ENCODE data around the gene CPLX1.

CPLX1 gene

DNA sequence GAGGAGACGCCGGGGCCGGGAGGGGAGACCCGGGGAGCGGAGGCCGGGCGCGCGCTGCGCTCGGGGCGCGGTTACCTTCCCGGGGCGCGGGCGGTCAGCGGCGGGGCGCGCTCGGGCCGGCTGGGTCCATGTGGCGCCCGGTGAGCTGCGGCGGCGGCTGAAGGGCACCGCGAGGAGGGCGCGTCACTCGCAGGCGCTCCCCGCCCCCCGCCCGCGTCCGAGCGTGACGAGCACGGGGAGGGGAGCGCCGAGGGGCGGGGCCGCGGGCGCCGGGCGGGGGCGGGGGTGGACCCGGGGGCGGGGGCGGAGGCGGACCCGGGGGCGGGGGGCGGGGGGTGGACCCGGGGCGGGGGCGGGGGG is at the start of gene CPLX1:
Gene CPLX1 (minus strand): TSS at position 159 of the 360 bp plus-strand sequence. CDS start 1,607 bp downstream, outside the sequence.
- DNase-seq = peak in 1 of 2 donors; percentile 25

DNA sequence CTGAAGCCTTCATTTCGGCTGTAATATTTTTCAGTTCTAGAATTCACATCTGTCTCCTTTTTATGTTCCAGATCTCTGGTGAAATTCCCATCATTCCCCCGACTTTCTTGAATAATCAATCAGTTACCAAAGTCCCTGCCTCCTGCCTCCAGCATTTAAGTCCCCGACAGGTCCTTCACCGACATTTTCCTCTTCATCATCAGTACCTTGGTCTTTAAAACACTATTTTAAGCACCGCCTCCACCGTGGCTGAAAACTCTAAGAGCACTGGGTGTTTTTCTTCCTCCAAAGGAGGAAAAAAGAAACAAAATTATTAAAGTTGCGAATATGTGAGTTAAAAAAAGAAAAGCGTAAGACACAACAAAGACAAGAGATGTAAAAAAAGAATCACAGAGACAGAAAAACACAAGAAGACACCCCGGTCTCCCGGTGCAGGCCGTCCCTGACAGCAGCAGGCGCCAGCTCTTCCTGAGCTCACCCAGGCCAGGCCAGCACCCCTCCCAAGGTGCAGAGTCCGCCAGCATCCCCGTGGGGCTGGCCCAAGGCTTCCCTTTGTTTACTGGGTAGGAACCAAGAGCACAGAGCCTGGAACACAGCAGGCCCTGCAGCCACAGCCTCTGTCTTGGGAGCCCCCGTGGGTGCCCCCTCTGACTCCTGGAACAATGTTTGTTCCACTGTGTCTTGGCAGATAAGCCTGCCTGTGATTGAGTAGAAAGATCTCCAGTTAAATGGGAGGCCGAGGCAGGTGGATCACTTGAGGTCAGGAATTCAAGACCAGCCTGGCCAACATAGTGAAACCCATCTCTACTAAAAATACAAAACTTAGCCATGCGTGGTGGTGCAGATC is 49.3 kb upstream of the CPLX1 start:
- no peak for DNase-seq

DNA sequence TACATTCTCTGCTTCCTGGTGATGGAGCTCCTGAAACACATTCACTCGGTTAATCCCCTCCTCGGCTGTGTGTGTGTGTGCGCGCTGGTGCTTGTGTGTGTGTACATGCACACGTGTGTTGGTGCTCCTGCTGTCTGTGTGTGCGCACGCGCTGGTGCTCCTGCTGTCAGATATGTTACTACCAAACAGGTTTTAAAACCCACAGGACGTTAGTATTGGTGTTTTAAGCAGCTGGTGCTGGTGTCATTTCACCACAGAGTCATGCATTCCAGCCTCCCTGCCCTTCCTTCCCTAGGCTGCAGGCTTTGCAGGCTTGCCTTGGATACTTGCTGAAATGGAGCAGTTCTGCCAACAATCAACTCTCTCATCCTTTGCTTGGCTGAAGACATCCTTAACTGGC is 48.1 kb upstream of the CPLX1 start:
- DNase-seq = no peak

DNA sequence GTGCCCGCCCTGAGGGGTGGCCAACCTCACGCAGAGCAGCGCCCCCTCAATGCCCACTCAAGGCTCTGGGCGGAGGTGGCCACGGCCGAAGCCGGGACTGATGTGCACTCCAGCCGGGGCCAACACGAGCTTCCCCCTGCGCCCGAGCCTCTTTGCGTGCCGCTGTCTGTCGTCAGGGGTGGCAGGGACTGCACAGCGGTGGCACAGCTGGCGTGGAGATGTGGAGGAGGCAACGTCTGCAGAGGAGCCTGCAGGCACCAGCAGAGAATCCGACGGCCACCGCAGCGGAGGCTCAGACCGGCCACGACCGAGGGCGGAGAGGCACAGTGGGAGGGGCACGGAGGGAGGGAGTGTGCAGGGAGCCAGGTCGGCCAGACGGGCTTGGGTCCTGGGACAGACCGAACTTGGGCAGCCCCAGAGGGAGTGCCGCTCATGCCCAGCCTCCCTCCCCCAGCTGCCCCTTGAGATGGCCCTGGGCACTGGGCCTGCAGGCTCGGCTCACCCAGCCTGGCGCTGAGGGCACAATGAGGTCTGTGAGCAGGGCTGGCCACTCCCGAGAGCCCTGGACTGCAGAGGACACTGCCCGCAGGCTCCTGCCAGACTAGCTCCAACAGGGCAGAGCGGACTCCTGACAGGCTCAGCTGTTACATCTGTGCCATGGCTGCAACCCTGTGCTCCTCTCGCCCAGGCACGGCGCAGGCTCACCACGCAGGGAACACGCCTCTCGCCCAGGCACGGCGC is 46.5 kb upstream of the CPLX1 start:
- no peak for DNase-seq

DNA sequence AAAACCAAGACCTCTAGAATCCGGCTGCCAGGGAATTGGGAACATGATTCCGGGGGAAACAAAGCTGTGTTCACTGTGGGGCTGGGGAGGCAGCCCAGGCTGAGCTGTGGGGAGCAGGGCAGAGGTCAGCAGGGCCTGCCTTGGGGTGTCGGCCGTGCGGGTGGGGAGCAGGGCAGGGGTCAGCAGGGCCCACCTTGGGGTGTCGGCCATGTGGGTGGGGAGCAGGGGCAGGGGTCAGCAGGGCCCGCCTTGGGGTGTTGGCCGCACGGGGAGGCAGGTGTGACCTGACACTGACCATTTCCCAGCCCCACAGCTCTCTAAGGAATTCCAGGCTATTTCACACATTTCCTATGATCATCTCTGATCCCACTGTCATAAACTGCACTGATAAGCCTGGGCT is 45.6 kb upstream of the CPLX1 start:
- no peak for DNase-seq

DNA sequence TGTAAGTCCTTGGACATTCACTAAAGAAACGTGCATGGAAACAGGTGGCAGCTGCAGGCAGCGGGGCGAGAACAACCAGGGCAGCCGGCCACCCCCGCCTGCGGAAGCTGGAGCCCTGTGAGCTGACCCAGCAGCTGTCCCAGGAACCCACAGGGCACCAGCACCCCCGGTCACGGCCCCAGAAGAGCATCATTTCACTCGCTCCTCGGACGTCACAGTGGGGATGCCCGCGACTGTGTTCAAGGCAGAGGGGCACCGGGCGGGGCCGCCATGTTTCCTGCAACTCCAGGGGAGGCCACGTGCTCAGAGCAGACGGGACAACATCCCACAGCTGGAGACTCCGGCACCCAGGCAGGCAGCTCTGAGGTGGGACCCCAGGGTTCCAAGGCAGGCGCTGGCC is 45.0 kb upstream of the CPLX1 start:
- no peak for DNase-seq

DNA sequence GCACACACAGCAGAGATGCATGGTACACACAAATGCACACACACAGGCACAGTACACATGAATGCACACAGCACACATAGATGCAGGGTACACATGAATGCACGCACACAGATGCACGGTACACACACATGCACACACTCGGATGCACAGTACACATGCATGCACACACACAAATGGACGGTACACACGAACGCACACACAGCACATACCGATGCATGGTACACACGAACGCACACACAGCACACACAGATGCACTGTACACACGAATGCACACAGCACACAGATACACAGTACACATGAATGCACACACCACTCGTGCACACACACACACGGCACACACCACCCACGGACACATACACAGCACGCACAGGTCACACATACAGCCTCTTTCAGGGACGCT is 43.8 kb upstream of the CPLX1 start:
- DNase-seq = no peak

DNA sequence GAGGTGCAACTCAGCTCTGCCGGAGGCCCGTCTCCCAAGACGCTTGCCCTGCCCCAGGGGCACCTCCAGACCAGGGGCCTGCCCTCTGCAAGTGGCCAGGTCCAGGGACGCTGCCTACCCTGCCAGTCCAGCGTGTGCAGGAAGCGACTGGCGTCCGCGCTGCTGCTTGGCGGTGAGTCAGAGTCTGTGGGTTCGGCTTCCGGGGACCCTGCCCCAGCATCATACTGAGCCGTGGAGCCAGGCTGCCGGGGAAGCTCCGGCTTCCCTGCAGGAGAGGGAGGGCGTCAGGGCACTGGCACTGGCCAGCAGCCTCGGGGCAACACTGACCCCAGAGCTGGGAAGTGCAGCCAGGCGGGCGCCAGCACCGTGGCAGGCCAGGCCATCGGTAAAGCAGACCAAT is 42.5 kb upstream of the CPLX1 start:
- DNase-seq = no peak

DNA sequence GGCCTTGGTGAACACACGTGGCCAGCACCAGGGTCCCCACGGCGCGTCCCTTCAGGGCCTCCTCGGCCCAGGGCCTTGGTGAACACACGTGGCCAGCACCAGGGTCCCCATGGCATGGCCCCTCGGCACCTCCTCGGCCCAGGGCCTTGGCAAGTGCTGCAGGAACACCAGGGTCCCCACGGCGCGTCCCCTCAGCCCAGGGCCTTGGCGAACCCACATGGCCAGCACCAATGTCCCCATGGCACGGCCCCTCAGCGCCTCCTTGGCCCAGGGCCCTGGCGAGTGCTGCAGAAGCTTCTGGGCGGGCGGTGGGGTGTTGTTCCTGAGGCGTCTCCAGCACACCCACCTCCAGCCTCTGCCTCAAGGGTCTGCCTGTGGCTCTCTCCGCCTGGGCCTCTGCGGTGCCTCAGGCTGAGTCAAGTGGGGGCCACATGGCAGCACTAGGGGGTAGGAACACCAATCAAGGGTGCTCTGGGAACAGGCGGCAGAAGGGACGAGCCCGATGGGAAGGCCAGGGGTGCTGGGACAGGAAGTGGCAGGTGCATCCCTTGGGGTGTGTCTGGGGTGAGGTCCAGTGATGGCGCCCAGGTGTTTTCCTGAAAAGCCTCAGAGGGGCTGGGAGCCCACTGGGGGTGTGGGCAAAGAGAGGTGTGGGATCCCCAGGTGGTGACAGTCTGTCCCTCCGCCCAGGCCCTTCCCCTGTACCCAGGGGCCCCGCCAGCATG is 41.8 kb upstream of the CPLX1 start:
- no peak for DNase-seq

DNA sequence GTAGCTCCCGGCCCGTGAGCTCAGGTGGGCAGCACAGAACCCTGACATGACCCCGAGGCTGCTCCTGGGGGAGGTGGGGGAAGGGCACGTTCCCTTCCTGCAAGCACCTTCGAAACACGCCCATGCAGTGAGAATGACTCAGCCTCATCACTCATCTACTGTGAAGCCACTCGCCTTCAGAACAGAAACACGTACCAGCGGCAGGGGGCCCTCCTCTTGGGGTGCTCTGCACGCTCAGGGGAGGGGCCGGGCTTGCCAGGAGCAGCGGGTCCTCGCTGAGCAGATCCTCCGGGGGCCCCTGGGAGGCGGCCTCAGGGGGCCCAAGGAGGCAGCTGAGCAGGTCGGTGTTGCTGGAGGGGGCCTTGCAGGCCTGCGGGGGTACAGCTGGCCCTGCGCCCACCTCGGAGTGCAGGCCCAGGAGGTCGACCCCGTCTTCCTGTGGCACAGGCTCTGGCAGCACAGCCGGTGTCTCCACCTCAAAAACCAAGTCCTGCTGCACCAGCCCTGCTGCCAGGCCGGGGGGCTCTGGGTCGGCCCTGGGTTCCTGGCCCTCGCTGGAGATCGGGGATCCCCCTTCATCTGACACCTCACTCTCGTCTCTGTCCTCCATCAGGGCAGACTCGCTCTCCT is 40.9 kb upstream of the CPLX1 start:
- DNase-seq = no peak

DNA sequence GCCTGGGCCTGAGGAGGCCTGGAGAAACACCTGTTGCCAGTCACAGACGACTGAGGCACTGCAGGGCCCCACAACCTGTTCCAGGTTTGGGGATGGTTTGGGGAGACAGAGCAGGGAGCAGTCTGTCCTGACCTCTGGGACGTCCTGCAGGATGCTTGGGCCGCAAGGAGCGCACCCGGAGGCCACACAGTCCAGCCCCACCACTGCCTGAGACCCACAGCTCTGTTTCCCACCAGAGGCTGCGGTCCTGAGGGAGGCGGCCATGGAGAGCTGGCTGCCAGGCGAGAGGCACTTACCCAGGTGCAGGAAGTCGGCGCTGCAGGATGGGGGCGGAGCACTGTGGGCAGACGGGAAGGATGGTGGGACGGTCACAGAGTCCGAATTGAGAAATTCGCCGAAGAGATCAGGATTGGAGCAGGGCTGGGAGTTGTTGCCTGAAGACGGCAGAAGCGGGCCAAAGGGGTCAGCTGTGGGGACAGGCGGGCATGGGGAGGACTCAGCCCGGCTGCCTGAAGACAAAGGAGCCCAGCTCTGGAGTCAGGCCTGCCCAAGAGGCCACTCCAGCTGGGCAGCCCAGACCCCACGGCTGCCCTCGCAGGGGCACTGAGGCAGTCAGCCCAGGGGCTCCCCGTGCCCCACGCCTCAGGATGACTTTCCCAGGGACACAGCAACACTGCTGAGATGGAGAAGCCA is 40.3 kb upstream of the CPLX1 start:
- DNase-seq = no peak

DNA sequence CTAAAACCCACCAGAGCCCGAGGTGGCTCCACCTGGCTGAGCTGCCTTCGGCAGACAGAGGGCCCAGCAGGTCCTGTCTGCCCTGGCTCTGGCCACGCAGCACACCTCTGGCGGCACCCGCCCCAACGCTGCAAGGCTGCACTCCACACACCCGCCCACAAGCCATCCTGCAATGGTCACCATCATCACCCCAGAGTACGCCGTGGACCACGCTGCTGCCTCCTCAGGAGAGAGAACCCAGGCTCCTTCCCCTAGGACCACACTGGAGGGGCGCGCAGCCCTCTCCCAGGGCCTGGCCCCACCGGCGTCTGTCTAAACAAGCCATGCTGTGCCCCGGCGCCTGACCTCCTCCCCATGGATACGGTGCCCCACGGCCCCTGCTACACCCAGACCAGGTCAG is 39.6 kb upstream of the CPLX1 start:
- DNase-seq = no peak

DNA sequence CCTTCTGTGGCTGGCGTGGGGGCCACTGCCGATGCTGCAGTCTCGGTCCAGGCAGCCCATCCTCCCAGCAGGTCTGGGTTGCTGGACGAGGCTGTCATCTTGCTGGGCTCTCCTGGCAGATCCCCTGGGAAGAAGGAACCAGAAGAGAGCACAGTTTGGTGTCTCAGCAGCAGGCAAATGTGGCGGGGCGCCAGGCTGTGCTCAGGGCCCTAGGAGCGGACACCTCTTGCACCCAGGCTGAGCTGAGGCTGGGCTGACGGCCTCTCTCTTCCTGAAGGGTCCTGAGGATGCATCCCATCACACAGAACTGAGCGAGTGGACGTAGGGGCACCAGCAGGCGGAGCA is 39.2 kb upstream of the CPLX1 start:
- no peak for DNase-seq

DNA sequence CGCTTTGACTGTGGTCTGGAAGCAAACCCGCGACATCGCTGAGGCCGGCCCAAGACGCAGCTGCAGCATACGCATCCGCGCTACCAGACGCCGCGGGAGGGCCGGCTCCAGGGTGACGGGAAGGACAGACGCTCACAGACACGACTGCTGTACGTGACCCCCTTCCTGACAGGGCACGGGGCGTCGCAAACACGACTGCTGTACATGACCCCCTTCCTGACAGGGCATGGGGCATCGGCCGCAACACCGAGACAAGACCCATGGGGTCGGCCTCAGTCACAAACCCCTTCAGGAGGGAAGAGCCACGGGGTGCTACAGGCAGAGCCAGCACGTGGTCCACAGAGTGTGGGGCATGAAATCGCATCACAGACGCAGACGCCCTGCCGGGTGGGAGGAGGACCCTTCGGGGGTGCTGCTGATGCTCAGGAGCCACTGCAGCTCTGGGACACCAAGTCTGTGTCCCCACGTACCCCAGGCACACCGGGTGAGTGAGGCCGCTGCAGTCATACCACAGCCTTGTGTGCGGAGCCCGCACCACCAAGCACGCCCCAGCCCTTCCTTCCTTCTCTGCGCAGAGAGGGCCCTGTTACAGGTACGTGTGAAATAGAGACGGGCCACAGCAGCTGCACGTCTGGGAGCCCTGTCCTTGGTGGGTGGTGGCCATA is 38.7 kb upstream of the CPLX1 start:
- DNase-seq = no peak

DNA sequence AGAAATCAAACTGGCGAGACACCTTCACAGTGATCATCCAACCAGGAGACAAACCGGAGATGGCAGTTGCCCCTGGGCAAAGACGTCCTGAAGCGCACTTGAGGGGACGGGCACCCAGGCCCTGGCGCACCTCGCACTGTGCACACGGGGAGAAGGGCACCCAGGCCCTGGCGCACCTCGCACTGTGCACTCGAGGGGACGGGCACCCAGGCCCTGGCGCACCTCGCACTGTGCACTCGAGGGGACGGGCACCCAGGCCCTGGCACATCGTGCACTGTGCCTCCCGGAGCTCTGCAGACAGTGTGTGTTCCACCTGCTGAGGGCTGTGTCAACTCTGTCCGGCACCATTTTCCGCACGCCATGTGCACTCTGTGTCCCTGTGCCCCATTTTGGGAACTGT is 34.6 kb upstream of the CPLX1 start:
- no peak for DNase-seq

DNA sequence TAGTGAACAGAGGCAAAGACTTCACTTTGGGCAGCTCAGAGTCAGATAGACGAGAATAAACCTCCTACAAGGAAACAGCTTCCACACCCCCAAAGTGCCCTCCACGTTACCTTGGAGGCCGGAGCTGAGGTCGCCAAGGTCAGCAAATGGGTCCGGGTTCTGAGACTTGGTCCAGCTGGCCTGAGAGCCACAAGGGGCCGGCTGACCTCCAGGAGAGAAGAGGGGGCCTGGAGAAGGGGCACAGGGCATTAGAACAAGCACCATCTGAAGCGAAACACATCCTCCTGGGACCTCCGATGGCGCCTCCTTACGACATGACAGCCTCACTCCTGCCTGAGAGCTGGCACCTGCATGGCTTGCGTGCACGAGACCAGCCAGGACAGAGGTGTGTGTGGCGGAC is 33.6 kb upstream of the CPLX1 start:
- DNase-seq = no peak

DNA sequence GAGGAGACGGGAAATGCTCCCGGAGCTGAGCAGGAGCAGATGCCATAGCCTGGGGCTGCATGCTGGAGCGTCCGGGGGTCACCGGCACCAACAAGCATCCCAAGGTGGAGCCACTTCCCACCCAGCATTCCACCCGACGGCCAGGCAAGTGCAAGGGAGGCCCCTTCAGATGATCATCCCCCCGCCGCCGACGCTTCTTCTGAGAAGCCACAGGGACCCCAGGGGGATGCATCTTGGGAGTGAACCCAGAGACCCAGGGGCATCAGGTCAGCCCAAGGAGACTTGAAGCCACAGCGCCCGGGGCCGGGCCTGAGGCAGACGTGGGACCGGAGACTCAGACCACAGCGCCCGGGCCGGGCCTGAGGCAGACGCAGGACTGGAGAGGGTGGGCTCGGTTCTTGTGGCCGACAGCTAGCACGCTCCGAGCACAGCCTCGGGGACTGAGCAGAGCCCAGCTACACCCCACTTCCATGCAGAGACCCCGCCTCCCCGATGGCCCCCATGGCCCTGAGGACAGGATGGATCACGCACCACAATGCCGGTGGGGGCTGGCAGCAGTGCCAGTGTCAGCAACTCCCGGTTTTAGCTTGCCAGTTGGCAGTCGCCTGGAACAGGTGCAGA is 33.0 kb upstream of the CPLX1 start:
- no peak for DNase-seq

DNA sequence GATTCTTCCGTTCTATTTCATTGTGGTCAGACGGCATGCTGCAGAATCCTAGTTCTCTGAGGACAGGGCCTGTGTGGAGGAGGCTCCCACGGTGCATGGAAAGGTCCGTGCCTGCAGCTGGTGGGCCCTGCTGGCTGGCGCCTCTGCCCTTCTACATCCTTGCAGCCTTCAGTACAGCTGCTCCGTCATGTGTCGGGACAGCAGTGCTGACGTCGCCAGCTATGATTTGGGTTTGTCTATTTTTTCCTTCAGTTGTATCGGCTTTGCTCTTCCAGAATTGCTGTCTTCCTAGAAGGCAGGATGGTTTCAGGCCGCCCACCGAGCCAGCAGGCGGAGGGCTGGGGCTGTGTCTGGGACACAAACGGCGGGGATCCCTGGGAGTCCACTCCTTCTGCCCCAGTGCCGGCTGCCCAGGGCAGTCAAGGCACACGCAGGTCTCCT is 32.1 kb upstream of the CPLX1 start:
- no peak for DNase-seq

DNA sequence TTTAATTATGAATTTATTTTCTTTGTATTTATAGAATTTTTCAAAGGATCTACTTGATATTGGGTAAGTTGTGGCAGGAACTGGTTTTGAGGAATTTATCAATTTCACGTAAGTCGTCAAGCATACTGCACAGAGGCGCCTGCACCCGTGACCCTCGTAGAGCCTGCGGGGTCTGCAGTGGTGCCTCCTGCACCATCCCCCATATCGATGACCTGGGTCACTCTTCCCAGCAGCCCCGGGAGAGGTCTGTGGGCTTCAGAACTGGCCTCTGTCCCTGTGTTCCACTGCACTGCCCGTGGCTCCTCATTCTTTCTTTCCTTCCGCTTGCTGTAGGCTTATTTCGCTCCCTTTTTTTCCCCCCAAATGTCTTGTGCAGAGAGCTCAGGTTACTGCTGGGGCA is 31.5 kb upstream of the CPLX1 start:
- no peak for DNase-seq

DNA sequence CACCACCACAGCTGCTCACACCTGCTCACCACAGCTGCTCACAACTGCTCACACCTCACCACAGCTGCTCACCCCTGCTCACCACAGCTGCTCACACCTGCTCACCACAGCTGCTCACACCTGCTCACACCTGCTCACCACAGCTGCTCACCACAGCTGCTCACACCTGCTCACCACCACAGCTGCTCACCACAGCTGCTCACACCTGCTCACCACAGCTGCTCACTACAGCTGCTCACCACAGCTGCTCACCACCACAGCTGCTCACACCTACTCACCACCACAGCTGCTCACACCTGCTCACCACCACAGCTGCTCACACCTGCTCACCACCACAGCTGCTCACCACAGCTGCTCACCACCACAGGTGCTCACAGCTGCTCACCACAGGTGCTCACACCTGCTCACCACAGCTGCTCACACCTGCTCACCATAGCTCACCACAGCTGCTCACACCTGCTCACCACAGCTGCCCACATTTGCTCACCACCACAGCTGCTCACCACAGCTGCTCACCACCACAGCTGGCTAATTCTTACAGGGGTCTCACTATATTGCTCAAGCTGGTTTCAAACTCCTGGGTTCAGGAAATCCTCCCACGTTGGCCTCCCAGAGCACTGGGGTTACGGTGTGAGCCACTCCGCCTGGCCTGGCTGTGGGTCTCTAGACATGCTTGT is 30.4 kb upstream of the CPLX1 start:
- DNase-seq = no peak

DNA sequence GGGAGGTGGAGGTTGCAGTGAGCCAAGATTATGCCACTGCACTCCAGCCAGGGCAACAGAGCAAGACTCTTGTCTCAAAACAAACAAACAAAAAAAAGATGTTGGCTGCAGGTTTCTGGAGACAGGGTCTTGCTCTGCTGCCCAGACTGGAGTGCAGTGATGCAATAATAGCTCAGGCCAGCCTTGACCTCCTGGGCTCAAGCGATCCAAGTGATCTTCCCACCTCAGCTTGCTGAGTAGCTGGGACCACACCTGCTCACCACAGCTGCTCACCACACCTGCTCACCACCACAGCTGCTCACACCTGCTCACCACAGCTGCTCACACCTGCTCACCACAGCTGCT is 29.9 kb upstream of the CPLX1 start:
- DNase-seq = no peak

All from activated CD4-positive, alpha-beta T cell treated with anti-CD3 and anti-CD28 coated beads for 4 hours (primary cell).